NCI-H345 treated with DMSO at 0.1 percent for 48 hours (cell line): ENCODE data around the gene VSTM4.

Experiments used
- DNase-seq: peaks from one replicate; lab custom pipeline; 2025; ENCODE audit not compliant: unreplicated experiment; lab: John Stamatoyannopoulos, UW

The VSTM4 gene

GRCh38 chr10:49115015-49115795, at the start of gene VSTM4:
Gene VSTM4, minus strand, starts transcription at chr10:49115522. Its CDS starts 37 bp downstream, at chr10:49115485.
- DNase-seq = no peak

- no peak for DNase-seq
These were observed 49.4 kb upstream of the VSTM4 start for GRCh38 chr10:49164559-49165188.

GRCh38 chr10:49163741-49164140, 48.4 kb upstream of the VSTM4 start:
- no peak for DNase-seq

- no peak for DNase-seq
These were observed 47.5 kb upstream of the VSTM4 start for GRCh38 chr10:49162761-49163310.

GRCh38 chr10:49162063-49162462, 46.7 kb upstream of the VSTM4 start:
- no peak for DNase-seq

GRCh38 chr10:49161411-49161997, 46.2 kb upstream of the VSTM4 start:
- no peak for DNase-seq

- DNase-seq = no peak
These were observed 45.5 kb upstream of the VSTM4 start for GRCh38 chr10:49160814-49161213.

- DNase-seq = no peak
These were observed 44.8 kb upstream of the VSTM4 start for GRCh38 chr10:49160110-49160509.

- no peak for DNase-seq
These were observed 43.6 kb upstream of the VSTM4 start for GRCh38 chr10:49158915-49159314.

- DNase-seq = no peak
These were observed 43.1 kb upstream of the VSTM4 start for GRCh38 chr10:49158404-49158803.

- DNase-seq = no peak
These were observed 41.9 kb upstream of the VSTM4 start for GRCh38 chr10:49157229-49157628.

GRCh38 chr10:49154641-49155040, 39.3 kb upstream of the VSTM4 start:
- DNase-seq = no peak

- no peak for DNase-seq
These were observed 38.6 kb upstream of the VSTM4 start for GRCh38 chr10:49153971-49154370.

- DNase-seq = no peak
These were observed 37.8 kb upstream of the VSTM4 start for GRCh38 chr10:49153115-49153514.

GRCh38 chr10:49152663-49153062, 37.3 kb upstream of the VSTM4 start:
- DNase-seq = no peak

- no peak for DNase-seq
These were observed 36.7 kb upstream of the VSTM4 start for GRCh38 chr10:49152037-49152436.

- DNase-seq = no peak
These were observed 36.2 kb upstream of the VSTM4 start for GRCh38 chr10:49151481-49151880.

- no peak for DNase-seq
These were observed 35.7 kb upstream of the VSTM4 start for GRCh38 chr10:49151025-49151445.

GRCh38 chr10:49150426-49150825, 35.1 kb upstream of the VSTM4 start:
- peak; percentile 70 for DNase-seq

- DNase-seq = no peak
These were observed 34.6 kb upstream of the VSTM4 start for GRCh38 chr10:49149881-49150280.

GRCh38 chr10:49144058-49144720, 28.9 kb upstream of the VSTM4 start:
- no peak for DNase-seq
